DND-41 (cell line): ENCODE data around the gene GPC6.

Source experiments
- ATAC-seq: fragments of 200-7000 bp; cut with Tn5 transposase; 3 replicates; pipeline ENCODE4 v1.9.1; 2021; ENCODE audit warnings: low read depth; ENCODE audit not compliant: insufficient read depth
- DNase-seq: peaks from one replicate; pipeline ENCODE4 v3.0.0-alpha.2; 2020
- H2AFZ ChIP-seq: 2 replicates; pipeline ENCODE4 v1.6.0; 2012; ENCODE audit warnings: low read depth, low read length
- H3K27ac ChIP-seq: 2 replicates; pipeline ENCODE4 v1.5.1; 2012; ENCODE audit warnings: low read length, inconsistent platforms
- H3K27me3 ChIP-seq: fragments of 200-600 bp; sonication (generic); 2 replicates; pipeline ENCODE4 v1.6.0; 2012; ENCODE audit warnings: low read length, mild to moderate bottlenecking, inconsistent platforms; ENCODE audit not compliant: insufficient read depth, poor library complexity
- H3K36me3 ChIP-seq: 2 replicates; pipeline ENCODE4 v1.5.1; 2012; ENCODE audit warnings: low read length, inconsistent platforms; ENCODE audit not compliant: insufficient read depth
- H3K4me1 ChIP-seq: 2 replicates; pipeline ENCODE4 v1.5.1; 2012; ENCODE audit warnings: mild to moderate bottlenecking, low read length; ENCODE audit not compliant: insufficient read depth
- H3K4me2 ChIP-seq: 2 replicates; pipeline ENCODE4 v1.6.0; 2012; ENCODE audit warnings: mild to moderate bottlenecking, moderate library complexity, low read length, inconsistent platforms; ENCODE audit not compliant: insufficient read depth
- H3K4me3 ChIP-seq, 2 experiments: fragments of 200-600 bp in 1 of 2; shearing (Covaris generic) in 1 of 2; 2 replicates each; pipeline ENCODE4 v1.5.1; 2012 to 2016; ENCODE audit warnings: inconsistent platforms in 2 of 2, low read length in 2 of 2, mild to moderate bottlenecking in 2 of 2, low read depth in 1 of 2, moderate library complexity in 1 of 2
- H3K79me2 ChIP-seq: 2 replicates; pipeline ENCODE4 v1.6.0; 2012; ENCODE audit warnings: low read length, inconsistent platforms; ENCODE audit not compliant: insufficient read depth
- H3K9ac ChIP-seq: 2 replicates; pipeline ENCODE4 v1.6.0; 2012; ENCODE audit warnings: low read depth, mild to moderate bottlenecking, inconsistent platforms, low read length, moderate library complexity
- H3K9me3 ChIP-seq: 2 replicates; pipeline ENCODE4 v1.5.1; 2012; ENCODE audit warnings: low read length, moderate library complexity, mild to moderate bottlenecking, inconsistent platforms; ENCODE audit not compliant: insufficient read depth, severe bottlenecking
- H4K20me1 ChIP-seq: 2 replicates; pipeline ENCODE4 v1.6.0; 2012; ENCODE audit warnings: low read length; ENCODE audit not compliant: insufficient read depth
- CTCF ChIP-seq: IDR thresholded peaks from 2 replicates; pipeline ENCODE4 v1.5.1; 2012; ENCODE audit warnings: borderline replicate concordance, low read length, moderate library complexity, mild to moderate bottlenecking; ENCODE audit not compliant: poor library complexity, severe bottlenecking; ENCODE audit errors: extremely low read depth
- EZH2 ChIP-seq: IDR thresholded peaks from 3 replicates; pipeline ENCODE4 v1.6.1; 2012; ENCODE audit warnings: borderline replicate concordance, low read depth, mild to moderate bottlenecking, moderate library complexity, low read length, inconsistent platforms; ENCODE audit not compliant: severe bottlenecking

GPC6 gene

DNA sequence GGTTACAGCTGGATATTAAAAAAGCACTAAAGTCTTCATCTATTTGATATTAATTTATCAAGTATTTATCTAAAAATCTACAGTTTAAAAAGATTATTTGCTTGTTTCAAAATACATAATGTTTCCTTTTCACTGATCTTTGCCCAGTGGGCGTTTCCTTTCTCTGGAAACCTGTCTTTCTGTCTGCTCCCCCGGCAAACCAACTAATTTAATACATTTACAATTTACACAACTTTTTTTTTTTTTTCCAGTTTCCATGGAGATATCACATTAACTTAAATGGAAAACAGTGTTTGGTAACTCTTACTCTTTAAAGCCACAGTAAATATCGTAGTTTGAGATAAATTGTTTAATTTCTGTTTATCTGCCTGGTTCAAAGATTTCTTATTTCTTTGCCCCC, 5.3 kb downstream of the GPC6 start:
- Histone ChIP-seq H3K36me3 (no peaks in the 10 kb centered on the region), H3K27ac (no peak overlapping the region), H3K9ac (no peak overlapping the region), H3K4me1 (no peaks in the 10 kb centered on the region), H3K9me3 (no peaks in the 10 kb centered on the region), H3K27me3 (no peaks in the 10 kb centered on the region), H4K20me1 (no peaks in the 10 kb centered on the region), H3K4me2 (no peak overlapping the region), H3K4me3 (no peak overlapping the region), H2AFZ (no peak overlapping the region), H3K79me2 (no peaks in the 10 kb centered on the region)
- TF ChIP-seq CTCF (no peak), EZH2 (no peak)
- ATAC-seq (no peak), DNase-seq (no peak)

DNA sequence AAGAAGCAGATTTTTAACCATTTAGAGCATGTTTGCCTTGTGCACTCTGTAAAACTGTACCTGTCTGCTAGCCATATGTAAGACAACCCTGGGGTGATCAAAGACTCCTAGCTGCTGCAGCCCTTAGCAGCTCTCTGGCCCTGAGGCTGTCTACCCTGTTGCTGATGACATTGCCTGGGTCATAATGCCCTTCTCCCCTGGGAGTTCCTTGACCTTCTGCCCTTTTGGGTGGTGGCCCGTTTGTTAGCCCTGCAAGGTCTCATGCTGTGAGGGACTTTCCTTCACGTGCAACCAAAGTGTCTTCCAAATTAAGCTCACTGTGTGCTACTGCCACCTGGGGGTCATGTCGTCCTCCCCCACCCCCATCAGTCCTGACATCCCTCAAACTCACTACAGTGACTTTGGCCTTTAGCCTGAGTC, 7.4 kb downstream of the GPC6 start:
- Histone ChIP-seq H3K4me2 (no peak overlapping the region), H3K4me1 (no peaks in the 10 kb centered on the region), H2AFZ (no peak overlapping the region), H3K9me3 (peaks cover 7% of the 10 kb centered on the region), H3K79me2 (no peaks in the 10 kb centered on the region), H3K36me3 (no peaks in the 10 kb centered on the region), H3K4me3 (no peak overlapping the region), H3K27ac (no peak overlapping the region), H3K9ac (no peak overlapping the region), H4K20me1 (no peaks in the 10 kb centered on the region), H3K27me3 (no peaks in the 10 kb centered on the region)
- TF ChIP-seq CTCF = peak; percentile 18
- TF ChIP-seq EZH2 = no peak
- DNase-seq = no peak
- no peak for ATAC-seq

GRCh38 chr13:93234459-93234858, 7.9 kb downstream of the GPC6 start:
- Histone ChIP-seq H3K4me2 (no peak overlapping the region), H3K27ac (no peak overlapping the region), H3K4me1 (no peaks in the 10 kb centered on the region), H3K36me3 (no peaks in the 10 kb centered on the region), H3K79me2 (no peaks in the 10 kb centered on the region), H3K9ac (no peak overlapping the region), H2AFZ (no peak overlapping the region), H3K27me3 (no peaks in the 10 kb centered on the region), H4K20me1 (no peaks in the 10 kb centered on the region), H3K9me3 (peaks cover 7% of the 10 kb centered on the region), H3K4me3 (no peak overlapping the region)
- DNase-seq (no peak), ATAC-seq (no peak)
- no peak for TF ChIP-seq EZH2

DNA sequence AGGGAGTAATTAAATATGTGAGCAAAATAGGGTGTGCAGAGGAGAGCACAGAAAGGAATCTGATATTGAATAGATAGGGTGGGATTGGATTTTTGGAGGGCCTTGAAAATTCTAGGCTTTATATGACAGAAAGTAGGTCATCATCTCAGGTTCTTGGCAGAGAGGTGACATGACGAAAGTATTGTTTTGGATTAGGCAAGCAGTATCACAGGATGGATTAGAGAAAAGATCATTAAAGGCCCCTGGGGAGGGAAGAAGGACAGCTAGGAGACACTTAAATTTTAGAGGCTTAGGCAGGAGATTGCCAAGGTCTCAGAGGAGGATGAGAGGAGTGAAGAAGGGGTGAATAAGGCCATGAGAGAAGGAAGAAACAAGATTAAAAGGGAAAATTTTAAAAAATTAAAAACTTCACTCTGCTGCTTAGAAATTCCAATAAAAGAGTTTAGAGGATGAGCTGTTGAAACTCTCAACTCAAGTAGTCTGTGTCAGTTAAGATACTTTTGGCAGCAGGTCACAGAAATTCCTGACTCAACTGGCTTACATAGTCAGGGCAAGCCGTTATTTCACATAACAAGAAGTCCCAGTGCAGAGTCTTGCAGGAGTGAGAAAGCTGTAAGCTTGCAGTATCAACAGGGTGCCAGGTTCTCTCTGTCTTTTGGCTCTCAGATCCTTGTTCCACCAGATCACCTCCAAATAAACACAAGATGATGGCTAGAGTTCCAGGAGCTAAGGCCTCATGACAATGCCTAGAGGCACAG, 8.8 kb downstream of the GPC6 start:
- Histone ChIP-seq H4K20me1 (no peaks in the 10 kb centered on the region), H2AFZ (no peak overlapping the region), H3K4me2 (no peak overlapping the region), H3K27ac (no peak overlapping the region), H3K9me3 (peaks cover 7% of the 10 kb centered on the region), H3K4me3 (no peak overlapping the region), H3K79me2 (no peaks in the 10 kb centered on the region), H3K27me3 (no peaks in the 10 kb centered on the region), H3K9ac (no peak overlapping the region), H3K4me1 (no peaks in the 10 kb centered on the region), H3K36me3 (no peaks in the 10 kb centered on the region)
- DNase-seq (no peak), ATAC-seq (no peak)
- no peak for TF ChIP-seq CTCF
- TF ChIP-seq EZH2 = no peak
